Thyroid gland (tissue), 4 donors: Measurements from ENCODE around the gene ST8SIA4.

ENCODE experiments used
- CTCF ChIP-seq, 6 experiments: fragments of 200-600 bp in 3 of 6; fragments of 450-650 bp in 3 of 6; sonication (generic) in 3 of 6; IDR thresholded peaks; one replicate each; pipeline ENCODE4 v1.5.1; 2016 to 2019; ENCODE audit warnings: antibody characterized with exemption in 6 of 6, mild to moderate bottlenecking in 2 of 6, inconsistent platforms in 1 of 6, moderate library complexity in 1 of 6
- POLR2A ChIP-seq, 2 donors: fragments of 450-650 bp; IDR thresholded peaks; one replicate each; pipeline ENCODE4 v1.6.1; 2017; ENCODE audit warnings: antibody characterized with exemption in 2 of 2, mild to moderate bottlenecking in 2 of 2, moderate library complexity in 1 of 2

GRCh38 chr5:100864931-100865330 lies 38.2 kb downstream of the ST8SIA4 start:
- no peak for TF ChIP-seq CTCF (IDR thresholded peaks at IDR 0.05)
- no peak for TF ChIP-seq POLR2A (IDR thresholded peaks at IDR 0.05)
